HepG2 (cell line): ENCODE results near the gene NBR1. TPM values are rescaled to one million over a fixed set of nuclear protein-coding genes. Genes with fewer than 3 reads are reported as not detected.
A peak's percentile ranks its signal among the peaks of the same experiment; 100 is the strongest.

Experiments used
- ARNT2 ChIP-seq: sonication (generic); formaldehyde crosslinking; IDR thresholded peaks from 2 replicates; pipeline ENCODE4 v1.8.0; 2022; ENCODE audit warnings: mild to moderate bottlenecking, low read depth, missing genetic modification reagents, moderate library complexity
- CENPX ChIP-seq: sonication (generic); formaldehyde crosslinking; IDR thresholded peaks from 2 replicates; pipeline ENCODE4 v1.9.0; 2021; ENCODE audit warnings: mild to moderate bottlenecking, missing genetic modification reagents, moderate library complexity
- CREBL2 ChIP-seq: sonication (generic); formaldehyde crosslinking; IDR thresholded peaks from 2 replicates; pipeline ENCODE4 v1.8.1; 2023; ENCODE audit warnings: missing genetic modification reagents, mild to moderate bottlenecking, borderline replicate concordance
- FOXK1 ChIP-seq: sonication (generic); formaldehyde crosslinking; IDR thresholded peaks from 2 replicates; pipeline ENCODE4 v1.4.0; 2020; ENCODE audit warnings: low read depth, missing genetic modification reagents, borderline replicate concordance
- HES4 ChIP-seq: sonication (generic); formaldehyde crosslinking; IDR thresholded peaks from 2 replicates; pipeline ENCODE4 v1.9.0; 2021; ENCODE audit warnings: mild to moderate bottlenecking, missing genetic modification reagents, borderline replicate concordance
- KDM5A ChIP-seq: fragments of 200-600 bp; sonication (generic); IDR thresholded peaks from 2 replicates; pipeline ENCODE4 v1.7.0; 2018; ENCODE audit warnings: antibody characterized with exemption, mild to moderate bottlenecking, low read length, borderline replicate concordance
- MIXL1 ChIP-seq: IDR thresholded peaks from 2 replicates; pipeline ENCODE4 v1.6.1; 2016
- NFE2L2 ChIP-seq: fragments of 150-350 bp; IDR thresholded peaks from 2 replicates; pipeline ENCODE4 v1.6.1; 2014; ENCODE audit warnings: low read length
- PLRG1 ChIP-seq: fragments of 450-650 bp; conservative IDR thresholded peaks from 2 replicates; pipeline ENCODE4 v1.6.1; 2016
- RXRB ChIP-seq: IDR thresholded peaks from 2 replicates; pipeline ENCODE4 v1.6.1; 2016; ENCODE audit warnings: borderline replicate concordance, missing genetic modification reagents, missing compliant biosample characterization
- TFE3 ChIP-seq: IDR thresholded peaks from 2 replicates; pipeline ENCODE4 v1.6.1; 2016
- TMF1 ChIP-seq: sonication (generic); formaldehyde crosslinking; IDR thresholded peaks from 2 replicates; pipeline ENCODE4 v1.8.1; 2022; ENCODE audit warnings: low read depth, missing genetic modification reagents
- TRAFD1 ChIP-seq: sonication (generic); formaldehyde crosslinking; IDR thresholded peaks from 2 replicates; pipeline ENCODE4 v1.5.1; 2020; ENCODE audit warnings: missing genetic modification reagents, mild to moderate bottlenecking, borderline replicate concordance
- ZNF121 ChIP-seq: sonication (generic); formaldehyde crosslinking; IDR thresholded peaks from 2 replicates; pipeline ENCODE4 v1.5.0; 2020; ENCODE audit warnings: mild to moderate bottlenecking, missing genetic modification reagents
- ZNF276 ChIP-seq: sonication (generic); formaldehyde crosslinking; IDR thresholded peaks from 2 replicates; pipeline ENCODE4 v1.4.0; 2020; ENCODE audit warnings: mild to moderate bottlenecking, low read depth, missing genetic modification reagents
- ZNF562 ChIP-seq: sonication (generic); formaldehyde crosslinking; IDR thresholded peaks from 2 replicates; pipeline ENCODE4 v1.8.0; 2022; ENCODE audit warnings: missing genetic modification reagents, borderline replicate concordance
- ZNF598 ChIP-seq: sonication (generic); formaldehyde crosslinking; IDR thresholded peaks from 2 replicates; pipeline ENCODE4 v1.5.1; 2020; ENCODE audit warnings: mild to moderate bottlenecking, missing genetic modification reagents, borderline replicate concordance
- ZNF687 ChIP-seq: sonication (generic); formaldehyde crosslinking; IDR thresholded peaks from 2 replicates; pipeline ENCODE4 v1.5.1; 2020; ENCODE audit warnings: mild to moderate bottlenecking, missing genetic modification reagents, moderate library complexity
- ZNF710 ChIP-seq: sonication (generic); formaldehyde crosslinking; IDR thresholded peaks from 2 replicates; pipeline ENCODE4 v1.5.0; 2020; ENCODE audit warnings: mild to moderate bottlenecking, missing genetic modification reagents, borderline replicate concordance
- polyA plus RNA-seq, 8 experiments: library from polyadenylated mRNA; depleted of rRNA in 3 of 8; stranded (reverse) in 7 of 8; unstranded in 1 of 8; fragments of >200 nt; fragmentation: Illumina TruSeq in 4 of 8; extraction: Trizol in 4 of 8; gene quantifications; 2 replicates each; pipeline versions ENCODE4 v1.2.1 to v1.2.3, GENCODE V29; 2011 to 2016; ENCODE audit warnings: low read depth in 4 of 8, missing spikeins in 1 of 8, mixed read lengths in 1 of 8; ENCODE audit not compliant: insufficient read depth in 1 of 8
- total RNA-seq, 5 experiments: library from RNA; depleted of rRNA; stranded (reverse); fragments of >200 nt; fragmentation: Illumina TruSeq; extraction: Trizol; gene quantifications; 2 replicates each; pipeline ENCODE4 v1.2.3, GENCODE V29; 2016; ENCODE audit warnings: low read depth in 1 of 5

Gene NBR1
- total and polyA plus RNA-seq, 2 of the 13 experiments (the other 11 are each of a cell fraction or from before 2014, with no cell fraction given), result 51.7 to 121 TPM

GRCh38 chr17:43217614-43218087 is 46.6 kb downstream of the NBR1 start (continued):
- TF ChIP-seq ZNF687 (peak; percentile 82; the same call in 1 of the 2 replicates), CENPX (CRISPR knock-in tag) (no peak; the same call in 1 of the 2 replicates), CREBL2 (CRISPR knock-in tag) (no peak), HES4 (CRISPR knock-in tag) (no peak), ZNF562 (no peak), MIXL1 (CRISPR knock-in tag) (no peak), KDM5A (no peak), ZNF710 (CRISPR knock-in tag) (no peak), ARNT2 (no peak), ZNF276 (CRISPR knock-in tag) (0 out of 2 replicates have a peak, but pooled peaks have one; percentile 10), ZNF121 (CRISPR knock-in tag) (no peak), RXRB (CRISPR knock-in tag) (no peak), NFE2L2 (no peak), ZNF598 (no peak), FOXK1 (no peak), TFE3 (CRISPR knock-in tag) (no peak), TRAFD1 (CRISPR knock-in tag) (no peak), PLRG1 (no peak), TMF1 (CRISPR knock-in tag) (no peak)
